ENCODE results near the gene ENKD1. TPM values are rescaled to one million over a fixed set of nuclear protein-coding genes. Genes with fewer than 3 reads are reported as not detected.

Gene ENKD1
- total and polyA plus RNA-seq, 2 of the 13 experiments (the other 11 are each of a cell fraction or from before 2014, with no cell fraction given) = 10.8 to 20.8 TPM

GRCh38 chr16:67660564-67661028, 6.0 kb downstream of the ENKD1 start, which contains the start of gene PARD6A (continued):
- TF ChIP-seq, protein P1, sequence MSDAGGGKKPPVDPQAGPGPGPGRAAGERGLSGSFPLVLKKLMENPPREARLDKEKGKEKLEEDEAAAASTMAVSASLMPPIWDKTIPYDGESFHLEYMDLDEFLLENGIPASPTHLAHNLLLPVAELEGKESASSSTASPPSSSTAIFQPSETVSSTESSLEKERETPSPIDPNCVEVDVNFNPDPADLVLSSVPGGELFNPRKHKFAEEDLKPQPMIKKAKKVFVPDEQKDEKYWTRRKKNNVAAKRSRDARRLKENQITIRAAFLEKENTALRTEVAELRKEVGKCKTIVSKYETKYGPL (CRISPR knock-in tag; IDR thresholded peaks at IDR 0.05) = no peak; the same call in 1 of the 2 replicates
- TF ChIP-seq ZNF34 (CRISPR knock-in tag; IDR thresholded peaks at IDR 0.05; ENCODE audit: borderline replicate concordance) = no peak
- TF ChIP-seq PAXIP1 (CRISPR knock-in tag; conservative IDR thresholded peaks at IDR 0.05) = no peak
- TF ChIP-seq ZNF10 (CRISPR knock-in tag; IDR thresholded peaks at IDR 0.05; ENCODE audit: borderline replicate concordance, low read depth) = no peak
- no peak for TF ChIP-seq TP53 (CRISPR knock-in tag; conservative IDR thresholded peaks at IDR 0.05)
- TF ChIP-seq ZNF710 (CRISPR knock-in tag; IDR thresholded peaks at IDR 0.05; ENCODE audit: borderline replicate concordance) = 0 out of 2 replicates have a peak, but pooled peaks have one; percentile 49
- TF ChIP-seq POGK (CRISPR knock-in tag; conservative IDR thresholded peaks at IDR 0.05) = no peak
- TF ChIP-seq ZNF296 (CRISPR knock-in tag; conservative IDR thresholded peaks at IDR 0.05) = no peak
- TF ChIP-seq ZFP36 (IDR thresholded peaks at IDR 0.05; ENCODE audit: borderline replicate concordance, low read depth, low read length, partially characterized antibody) = no peak
- no peak for TF ChIP-seq ZSCAN22 (CRISPR knock-in tag; IDR thresholded peaks at IDR 0.05)
- TF ChIP-seq, protein P2, sequence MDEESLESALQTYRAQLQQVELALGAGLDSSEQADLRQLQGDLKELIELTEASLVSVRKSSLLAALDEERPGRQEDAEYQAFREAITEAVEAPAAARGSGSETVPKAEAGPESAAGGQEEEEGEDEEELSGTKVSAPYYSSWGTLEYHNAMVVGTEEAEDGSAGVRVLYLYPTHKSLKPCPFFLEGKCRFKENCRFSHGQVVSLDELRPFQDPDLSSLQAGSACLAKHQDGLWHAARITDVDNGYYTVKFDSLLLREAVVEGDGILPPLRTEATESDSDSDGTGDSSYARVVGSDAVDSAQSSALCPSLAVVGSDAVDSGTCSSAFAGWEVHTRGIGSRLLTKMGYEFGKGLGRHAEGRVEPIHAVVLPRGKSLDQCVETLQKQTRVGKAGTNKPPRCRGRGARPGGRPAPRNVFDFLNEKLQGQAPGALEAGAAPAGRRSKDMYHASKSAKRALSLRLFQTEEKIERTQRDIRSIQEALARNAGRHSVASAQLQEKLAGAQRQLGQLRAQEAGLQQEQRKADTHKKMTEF (CRISPR knock-in tag; IDR thresholded peaks at IDR 0.05) = no peak
- no peak; the same call in 1 of the 2 replicates for TF ChIP-seq ARNT2 (CRISPR knock-in tag; IDR thresholded peaks at IDR 0.05; ENCODE audit: low read depth)
- TF ChIP-seq JDP2 (CRISPR knock-in tag; IDR thresholded peaks at IDR 0.05; ENCODE audit: borderline replicate concordance) = no peak
- TF ChIP-seq, protein P3, sequence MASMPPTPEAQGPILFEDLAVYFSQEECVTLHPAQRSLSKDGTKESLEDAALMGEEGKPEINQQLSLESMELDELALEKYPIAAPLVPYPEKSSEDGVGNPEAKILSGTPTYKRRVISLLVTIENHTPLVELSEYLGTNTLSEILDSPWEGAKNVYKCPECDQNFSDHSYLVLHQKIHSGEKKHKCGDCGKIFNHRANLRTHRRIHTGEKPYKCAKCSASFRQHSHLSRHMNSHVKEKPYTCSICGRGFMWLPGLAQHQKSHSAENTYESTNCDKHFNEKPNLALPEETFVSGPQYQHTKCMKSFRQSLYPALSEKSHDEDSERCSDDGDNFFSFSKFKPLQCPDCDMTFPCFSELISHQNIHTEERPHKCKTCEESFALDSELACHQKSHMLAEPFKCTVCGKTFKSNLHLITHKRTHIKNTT (CRISPR knock-in tag; IDR thresholded peaks at IDR 0.05) = no peak
- 0 out of 2 replicates have a peak, but pooled peaks have one; percentile 10 for TF ChIP-seq TMF1 (CRISPR knock-in tag; IDR thresholded peaks at IDR 0.05; ENCODE audit: low read depth)
- no peak for TF ChIP-seq NKX3-1 (CRISPR knock-in tag; IDR thresholded peaks at IDR 0.05)
- no peak for TF ChIP-seq TAF15 (IDR thresholded peaks at IDR 0.05; ENCODE audit: low read depth, low read length, poor library complexity, severe bottlenecking)
- no peak for TF ChIP-seq ARNT (IDR thresholded peaks at IDR 0.05)
- no peak for TF ChIP-seq ZEB1 (IDR thresholded peaks at IDR 0.05; ENCODE audit: insufficient replicate concordance, low read depth)

Data from HepG2 (cell line).